Keratinocyte (primary cell): Measurements from ENCODE around the gene TMPRSS12.

Experiments
- CTCF ChIP-seq, 3 experiments: IDR thresholded peaks in 1 of 3; conservative IDR thresholded peaks in 1 of 3; optimal IDR thresholded peaks in 1 of 3; 2 replicates in 2 of 3; 3 replicates in 1 of 3; pipeline versions ENCODE3 to v1.5.1; 2011; ENCODE audit warnings: low read length in 3 of 3, mild to moderate bottlenecking in 3 of 3, moderate library complexity in 2 of 3, control low read depth in 1 of 3, inconsistent platforms in 1 of 3; ENCODE audit not compliant: insufficient read depth in 2 of 3; ENCODE audit errors: extremely low read depth in 1 of 3
- EZH2 ChIP-seq: IDR thresholded peaks from one replicate; pipeline ENCODE4 v1.6.1; 2012; ENCODE audit warnings: inconsistent platforms, mild to moderate bottlenecking, low read length, moderate library complexity

- TF ChIP-seq CTCF (optimal IDR thresholded peaks at IDR 0.05 in 1 of 3, IDR thresholded peaks at IDR 0.05 in 1 of 3, conservative IDR thresholded peaks at IDR 0.05 in 1 of 3; ENCODE audit: extremely low read depth in 1 of 3, insufficient read depth in 2 of 3, low read length in 3 of 3) (no peak), EZH2 (no peak)
These were observed 90.9 kb downstream of the TMPRSS12 start for GRCh38 chr12:50933459-50934124.
